KMS-11 (cell line): Measurements from ENCODE around the gene SIGLEC11.

Experiments used
- H2AFZ ChIP-seq: fragments of 200-600 bp; sonication (generic); 2 replicates; pipeline ENCODE4 v1.6.1; 2016; ENCODE audit warnings: antibody characterized with exemption, mixed run types, low read depth
- H3K27ac ChIP-seq: fragments of 200-600 bp; sonication (generic); 2 replicates; pipeline ENCODE4 v1.6.1; 2016; ENCODE audit warnings: mild to moderate bottlenecking, mixed run types
- H3K27me3 ChIP-seq: fragments of 200-600 bp; sonication (generic); 2 replicates; pipeline ENCODE4 v1.6.1; 2017; ENCODE audit warnings: mild to moderate bottlenecking, low read depth, mixed run types, moderate library complexity; ENCODE audit not compliant: insufficient read depth
- H3K36me3 ChIP-seq: fragments of 200-600 bp; sonication (generic); 2 replicates; pipeline ENCODE4 v1.6.1; 2017; ENCODE audit warnings: mild to moderate bottlenecking, mixed run types; ENCODE audit not compliant: insufficient read depth
- H3K4me1 ChIP-seq: fragments of 200-600 bp; sonication (generic); 2 replicates; pipeline ENCODE4 v1.6.1; 2016; ENCODE audit warnings: mild to moderate bottlenecking, low read depth, mixed run types; ENCODE audit not compliant: poor library complexity, severe bottlenecking
- H3K4me2 ChIP-seq: fragments of 200-600 bp; sonication (generic); 2 replicates; pipeline ENCODE4 v1.7.0; 2016; ENCODE audit warnings: mild to moderate bottlenecking, mixed run types
- H3K4me3 ChIP-seq: fragments of 200-600 bp; sonication (generic); IDR thresholded peaks from 2 replicates; pipeline ENCODE4 v1.6.1; 2017; ENCODE audit warnings: low read depth, low read length, mixed read lengths; ENCODE audit not compliant: insufficient read depth
- H3K79me2 ChIP-seq: fragments of 200-600 bp; sonication (generic); 2 replicates; pipeline ENCODE4 v1.6.1; 2016; ENCODE audit warnings: low read depth, mixed run types; ENCODE audit not compliant: insufficient read depth
- H3K9ac ChIP-seq: fragments of 200-600 bp; sonication (generic); 2 replicates; pipeline ENCODE4 v1.6.1; 2016; ENCODE audit warnings: mild to moderate bottlenecking, mixed run types
- H4K20me1 ChIP-seq: fragments of 200-600 bp; sonication (generic); 2 replicates; pipeline ENCODE4 v1.6.1; 2016; ENCODE audit warnings: mild to moderate bottlenecking, mixed run types; ENCODE audit not compliant: insufficient read depth
- CTCF ChIP-seq: fragments of 200-600 bp; sonication (generic); conservative IDR thresholded peaks from 2 replicates; pipeline ENCODE4 v1.6.1; 2017; ENCODE audit warnings: low read depth, mild to moderate bottlenecking, antibody characterized with exemption, low read length, moderate library complexity, mixed read lengths

The SIGLEC11 gene

GRCh38 chr19:49931293-49932040, 29.5 kb downstream of the SIGLEC11 start:
- Histone ChIP-seq H3K4me1 (peaks cover 20% of the 10 kb centered on the region), H3K27me3 (no peaks in the 10 kb centered on the region), H3K9ac (no peak overlapping the region), H3K4me2 (0 out of 2 replicates have a peak overlapping the region, but pooled peaks have one; percentile 44), H3K36me3 (peaks cover 12% of the 10 kb centered on the region; the same call in 1 of the 2 replicates), H3K4me3 (no peak overlapping the region), H2AFZ (no peak overlapping the region), H3K27ac (no peak overlapping the region), H4K20me1 (peaks cover 3% of the 10 kb centered on the region; the same call in 1 of the 2 replicates), H3K79me2 (peaks cover 51% of the 10 kb centered on the region)
- no peak for TF ChIP-seq CTCF

- H4K20me1 ChIP-seq = peaks cover 3% of the 10 kb centered on the region; the same call in 1 of the 2 replicates
- no peak overlapping the region for H3K4me3 ChIP-seq
- peak overlapping the region; percentile 44 for H3K4me2 ChIP-seq
Observed at GRCh38 chr19:49930483-49931011, 30.4 kb downstream of the SIGLEC11 start.

GRCh38 chr19:49929611-49930482, 31.1 kb downstream of the SIGLEC11 start:
- Histone ChIP-seq H3K4me3 (no peak overlapping the region), H3K36me3 (peaks cover 12% of the 10 kb centered on the region; the same call in 1 of the 2 replicates), H3K4me2 (peak overlapping the region; percentile 53), H2AFZ (peak overlapping the region; percentile 43; the same call in 1 of the 2 replicates), H3K9ac (peak overlapping the region; percentile 99), H4K20me1 (peaks cover 3% of the 10 kb centered on the region; the same call in 1 of the 2 replicates), H3K27me3 (no peaks in the 10 kb centered on the region), H3K79me2 (peaks cover 67% of the 10 kb centered on the region), H3K4me1 (peaks cover 35% of the 10 kb centered on the region), H3K27ac (peak overlapping the region; percentile 98)
- 0 out of 2 replicates have a peak, but pooled peaks have one; percentile 13 for TF ChIP-seq CTCF

More at GRCh38 chr19:49930483-49931011, 30.4 kb downstream of the SIGLEC11 start:
- Histone ChIP-seq H3K79me2 (peaks cover 60% of the 10 kb centered on the region), H3K27me3 (no peaks in the 10 kb centered on the region), H3K27ac (no peak overlapping the region), H3K4me1 (peaks cover 28% of the 10 kb centered on the region), H3K36me3 (peaks cover 12% of the 10 kb centered on the region; the same call in 1 of the 2 replicates), H3K9ac (no peak overlapping the region), H2AFZ (no peak overlapping the region)
- no peak for TF ChIP-seq CTCF

GRCh38 chr19:49929121-49929610, 31.8 kb downstream of the SIGLEC11 start, which contains the start of the genes ATF5 and NUP62:
ATF5 (plus strand) TSS chr19:49929205; CDS start chr19:49930851, 1,646 bp downstream.
NUP62 (minus strand) TSS chr19:49929504; CDS start chr19:49909807, 19,697 bp downstream.
- peak within 1 kb of the TSS; percentile 98 for H3K27ac ChIP-seq
- H3K4me3 ChIP-seq = peak within 1 kb of the TSS; percentile 31
- peaks cover 3% of the 10 kb centered on the region; the same call in 1 of the 2 replicates for H4K20me1 ChIP-seq
- H3K79me2 ChIP-seq = peaks cover 74% of the 10 kb centered on the region
- H3K36me3 ChIP-seq = peaks cover 12% of the 10 kb centered on the region; the same call in 1 of the 2 replicates
- H3K4me1 ChIP-seq = peaks cover 42% of the 10 kb centered on the region
- peak within 1 kb of the TSS; percentile 53 for H3K4me2 ChIP-seq
- H3K27me3 ChIP-seq = no peaks in the 10 kb centered on the region
- no peak for TF ChIP-seq CTCF
- peak within 1 kb of the TSS; percentile 99 for H3K9ac ChIP-seq
- peak within 1 kb of the TSS; percentile 43; the same call in 1 of the 2 replicates for H2AFZ ChIP-seq
